HG03342 (cell line): ENCODE data around the gene SMIM12.

Source experiments
- ATAC-seq: cut with Tn5 transposase; IDR thresholded peaks from one replicate; pipeline ENCODE4 v1.9.1; 2021; ENCODE audit warnings: mild to moderate bottlenecking, moderate library complexity; ENCODE audit not compliant: unreplicated experiment

Gene SMIM12

GRCh38 chr1:34859446-34860200 is at the start of gene SMIM12:
Gene SMIM12, minus strand, starts transcription at chr1:34859749. Its CDS starts 3,772 bp downstream, at chr1:34855977.
- ATAC-seq = peak; percentile 93

- ATAC-seq = no peak
Observed at GRCh38 chr1:34908369-34908768, 48.8 kb upstream of the SMIM12 start.

GRCh38 chr1:34907487-34908090 is 48.0 kb upstream of the SMIM12 start:
- ATAC-seq = no peak

- no peak for ATAC-seq
Observed at GRCh38 chr1:34906756-34907155, 47.2 kb upstream of the SMIM12 start.

- ATAC-seq = no peak
Observed at GRCh38 chr1:34906222-34906621, 46.7 kb upstream of the SMIM12 start.

- ATAC-seq = no peak
Observed at GRCh38 chr1:34905098-34905459, 45.5 kb upstream of the SMIM12 start.

- no peak for ATAC-seq
Observed at GRCh38 chr1:34904236-34905097, 44.9 kb upstream of the SMIM12 start.

- ATAC-seq = no peak
Observed at GRCh38 chr1:34901919-34902318, 42.4 kb upstream of the SMIM12 start.

GRCh38 chr1:34900775-34901502 is 41.4 kb upstream of the SMIM12 start:
- ATAC-seq = no peak

GRCh38 chr1:34899906-34900305 is 40.4 kb upstream of the SMIM12 start:
- ATAC-seq = no peak

GRCh38 chr1:34899471-34899870 is 39.9 kb upstream of the SMIM12 start:
- no peak for ATAC-seq

- ATAC-seq = no peak
Observed at GRCh38 chr1:34898330-34898761, 38.8 kb upstream of the SMIM12 start.

GRCh38 chr1:34896612-34897011 is 37.1 kb upstream of the SMIM12 start:
- ATAC-seq = no peak

GRCh38 chr1:34889705-34890104 is 30.2 kb upstream of the SMIM12 start:
- no peak for ATAC-seq

- ATAC-seq = no peak
Observed at GRCh38 chr1:34887593-34887992, 28.0 kb upstream of the SMIM12 start.

GRCh38 chr1:34885405-34886247 is 26.1 kb upstream of the SMIM12 start:
- ATAC-seq = no peak

- ATAC-seq = no peak
Observed at GRCh38 chr1:34884961-34885360, 25.4 kb upstream of the SMIM12 start.

- no peak for ATAC-seq
Observed at GRCh38 chr1:34884536-34884935, 25.0 kb upstream of the SMIM12 start.

GRCh38 chr1:34879230-34879629 is 19.7 kb upstream of the SMIM12 start:
- no peak for ATAC-seq

- no peak for ATAC-seq
Observed at GRCh38 chr1:34876406-34876805, 16.9 kb upstream of the SMIM12 start.
